Hepatic stellate cell (primary cell): Measurements from ENCODE around the gene FAM20B.
"Not testable (repeated sequence)": the region's sequence is repeated elsewhere in the genome, so short reads cannot be mapped to it uniquely, and the experiment has no call there.

Experiments used
- DNase-seq: peaks from one replicate; pipeline ENCODE4 v3.0.0; 2011; ENCODE audit warnings: low spot score

FAM20B gene

GRCh38 chr1:179025125-179025974, at the start of gene FAM20B:
Gene FAM20B (plus strand): TSS chr1:179025894. CDS start chr1:179043848, 17,954 bp downstream.
- DNase-seq, result peak; percentile 95

- DNase-seq, result no peak
Observed at GRCh38 chr1:178976541-178976940, 49.2 kb upstream of the FAM20B start.

GRCh38 chr1:178986204-178986603, 39.5 kb upstream of the FAM20B start:
- no peak for DNase-seq

- DNase-seq, result not testable (repeated sequence)
Observed at GRCh38 chr1:178988198-178988597, 37.5 kb upstream of the FAM20B start.

GRCh38 chr1:178993559-178993958, 32.1 kb upstream of the FAM20B start:
- no peak for DNase-seq

- no peak for DNase-seq
Observed at GRCh38 chr1:178997428-178997827, 28.3 kb upstream of the FAM20B start.

GRCh38 chr1:178998295-178998694, 27.4 kb upstream of the FAM20B start:
- DNase-seq, result no peak

GRCh38 chr1:178999061-178999460, 26.6 kb upstream of the FAM20B start:
- no peak for DNase-seq

GRCh38 chr1:179001451-179001850, 24.2 kb upstream of the FAM20B start:
- DNase-seq, result no peak

- DNase-seq, result not testable (repeated sequence)
Observed at GRCh38 chr1:179002064-179002463, 23.6 kb upstream of the FAM20B start.

- peak; percentile 38 for DNase-seq
Observed at GRCh38 chr1:179002552-179003345, 22.9 kb upstream of the FAM20B start.

- DNase-seq, result no peak
Observed at GRCh38 chr1:179003512-179004066, 22.1 kb upstream of the FAM20B start.

- DNase-seq, result no peak
Observed at GRCh38 chr1:179007233-179007632, 18.5 kb upstream of the FAM20B start.

GRCh38 chr1:179010671-179011070, 15.0 kb upstream of the FAM20B start:
- no peak for DNase-seq

- no peak for DNase-seq
Observed at GRCh38 chr1:179012038-179012437, 13.7 kb upstream of the FAM20B start.

- DNase-seq, result no peak
Observed at GRCh38 chr1:179014123-179014522, 11.6 kb upstream of the FAM20B start.

- no peak for DNase-seq
Observed at GRCh38 chr1:179015396-179015795, 10.3 kb upstream of the FAM20B start.

- DNase-seq, result peak; percentile 69
Observed at GRCh38 chr1:179016706-179017382, 8.8 kb upstream of the FAM20B start.

- DNase-seq, result no peak
Observed at GRCh38 chr1:179017383-179018326, 8.0 kb upstream of the FAM20B start.

- peak; percentile 40 for DNase-seq
Observed at GRCh38 chr1:179021873-179022272, 3.8 kb upstream of the FAM20B start.
